Hippocampal formation (tissue), 2 donors: ENCODE results near the gene IMPG2.

Source experiments
- DNase-seq, 2 donors: peaks; one replicate each; lab custom pipeline; 2025; lab: John Stamatoyannopoulos, UW

The IMPG2 gene

DNA sequence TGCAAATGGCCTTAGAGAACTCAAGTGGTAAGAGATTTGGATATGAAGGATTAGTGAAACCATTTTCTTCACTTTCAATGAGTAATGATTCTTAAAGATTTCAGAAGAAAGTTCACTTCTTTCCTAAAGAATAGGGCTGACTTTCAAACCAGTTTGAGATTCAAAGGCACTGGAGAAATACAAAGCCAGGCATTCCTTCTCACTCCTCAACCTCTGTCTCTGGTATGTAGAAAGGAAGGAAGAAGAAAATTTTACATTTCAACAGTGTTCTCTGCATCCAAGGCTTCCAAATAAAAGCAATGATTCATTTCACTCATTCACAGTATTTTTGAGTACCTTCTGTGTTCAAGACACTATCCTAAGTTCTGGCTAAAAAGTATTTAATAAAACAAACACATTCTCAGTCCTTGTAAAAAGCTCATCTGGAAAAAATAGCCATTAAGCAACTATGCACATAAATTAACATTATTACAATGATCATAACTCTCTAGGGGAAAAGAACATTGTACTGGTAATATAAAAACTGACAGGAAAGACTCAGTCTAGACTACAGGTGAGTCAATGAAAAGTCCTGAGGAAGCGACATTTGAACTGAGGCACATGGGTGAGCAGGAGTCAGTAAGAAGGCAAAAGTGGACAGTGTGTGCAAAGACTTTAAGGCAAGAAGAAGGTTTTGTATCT is 79.5 kb downstream of the IMPG2 start:
- no peak for DNase-seq

- no peak for DNase-seq
Observed at GRCh38 chr3:101235048-101235447, 85.3 kb downstream of the IMPG2 start.

DNA sequence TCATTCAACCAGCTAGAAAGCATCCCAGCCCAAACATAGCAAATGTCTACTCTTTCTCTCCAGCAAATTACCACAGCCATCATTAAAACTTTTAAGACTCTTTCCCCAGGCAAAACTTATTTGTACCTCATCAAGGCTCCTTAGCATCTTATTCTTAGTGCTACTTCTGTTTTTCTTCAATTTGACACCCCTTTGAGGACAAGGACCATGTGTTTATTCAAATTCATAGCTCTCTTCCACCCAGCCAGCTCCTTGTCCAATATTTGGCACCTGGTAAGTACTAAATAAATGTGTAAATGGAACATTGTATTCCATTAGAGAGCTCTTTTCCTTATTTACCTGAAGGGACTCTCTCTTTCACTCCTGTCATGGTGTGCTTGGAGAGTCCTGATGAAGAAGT is 89.8 kb downstream of the IMPG2 start:
- no peak for DNase-seq

- DNase-seq = peak in 1 of 2 donors; percentile 2
Observed at GRCh38 chr3:101229681-101230080, 90.7 kb downstream of the IMPG2 start.

DNA sequence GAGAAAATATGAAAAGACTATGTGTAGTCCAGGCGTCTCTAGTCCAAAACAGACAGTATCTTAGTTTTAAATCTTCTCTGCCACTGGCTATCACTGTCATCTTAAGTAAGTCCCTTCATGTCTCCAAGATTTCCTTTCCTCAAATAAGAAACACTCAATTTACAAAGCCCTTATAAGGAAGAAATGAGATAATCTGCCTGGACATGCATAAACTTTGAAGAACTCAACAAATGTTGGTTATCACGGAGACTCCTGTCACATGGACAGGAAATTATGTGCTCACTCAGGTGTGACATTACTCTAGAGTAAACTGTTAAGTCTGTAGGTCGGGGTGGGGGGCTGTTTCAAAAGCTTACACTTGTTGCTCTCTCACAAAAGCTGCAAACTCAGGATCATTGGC is 91.9 kb downstream of the IMPG2 start:
- no peak for DNase-seq

GRCh38 chr3:101224739-101225138 is 95.6 kb downstream of the IMPG2 start:
- no peak for DNase-seq

DNA sequence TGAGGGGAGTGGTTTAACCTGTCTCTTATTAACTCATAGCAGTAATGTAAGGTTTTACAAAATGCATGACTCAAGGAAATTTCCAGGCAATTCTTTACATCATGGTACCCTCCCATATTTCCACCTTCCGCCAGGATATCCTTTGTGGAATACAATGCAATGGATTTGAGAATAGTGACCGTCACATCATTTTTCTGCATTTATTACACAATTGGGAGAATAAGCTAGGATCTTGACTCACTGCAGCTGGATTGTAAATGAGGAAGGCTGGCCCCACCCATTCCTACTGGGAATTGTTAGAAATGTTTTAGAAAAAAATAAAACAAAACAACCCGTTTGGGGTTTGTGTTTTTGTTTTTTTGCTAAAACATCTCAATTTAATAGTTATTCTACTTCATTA is 97.4 kb downstream of the IMPG2 start:
- DNase-seq = no peak

DNA sequence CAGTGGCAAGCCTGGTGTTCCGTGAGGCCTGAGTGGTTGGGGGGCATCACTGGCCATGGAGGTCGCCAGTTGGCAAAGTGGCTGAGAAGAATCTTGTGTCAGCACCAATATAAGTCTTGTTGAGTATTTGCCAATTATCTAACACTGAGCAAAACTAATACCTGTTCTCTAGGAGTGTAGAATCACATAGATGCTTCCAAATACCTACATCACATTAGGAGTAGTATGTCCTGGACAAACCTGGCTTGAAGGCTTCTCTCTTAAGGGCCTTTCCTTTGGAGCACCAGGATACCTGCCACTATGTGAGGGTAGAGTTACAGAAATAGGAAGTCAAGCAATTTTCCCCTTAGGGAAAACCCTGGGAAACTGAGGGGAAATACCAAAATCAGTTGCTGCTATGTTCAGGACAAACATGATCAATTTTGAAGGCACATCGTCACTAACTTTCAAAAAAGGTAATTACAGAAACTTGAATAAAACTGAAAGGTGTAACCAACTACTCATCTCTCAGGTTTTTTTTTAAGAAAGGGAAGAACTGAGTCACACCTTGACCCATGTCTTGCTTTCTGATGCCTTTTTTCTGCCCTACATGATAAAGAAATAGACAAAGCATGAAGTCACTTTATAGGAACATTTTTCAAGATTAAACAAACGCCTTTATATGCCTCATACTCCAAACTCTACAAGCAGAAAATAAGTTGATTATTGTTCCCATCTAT is 100.4 kb downstream of the IMPG2 start:
- DNase-seq = no peak

DNA sequence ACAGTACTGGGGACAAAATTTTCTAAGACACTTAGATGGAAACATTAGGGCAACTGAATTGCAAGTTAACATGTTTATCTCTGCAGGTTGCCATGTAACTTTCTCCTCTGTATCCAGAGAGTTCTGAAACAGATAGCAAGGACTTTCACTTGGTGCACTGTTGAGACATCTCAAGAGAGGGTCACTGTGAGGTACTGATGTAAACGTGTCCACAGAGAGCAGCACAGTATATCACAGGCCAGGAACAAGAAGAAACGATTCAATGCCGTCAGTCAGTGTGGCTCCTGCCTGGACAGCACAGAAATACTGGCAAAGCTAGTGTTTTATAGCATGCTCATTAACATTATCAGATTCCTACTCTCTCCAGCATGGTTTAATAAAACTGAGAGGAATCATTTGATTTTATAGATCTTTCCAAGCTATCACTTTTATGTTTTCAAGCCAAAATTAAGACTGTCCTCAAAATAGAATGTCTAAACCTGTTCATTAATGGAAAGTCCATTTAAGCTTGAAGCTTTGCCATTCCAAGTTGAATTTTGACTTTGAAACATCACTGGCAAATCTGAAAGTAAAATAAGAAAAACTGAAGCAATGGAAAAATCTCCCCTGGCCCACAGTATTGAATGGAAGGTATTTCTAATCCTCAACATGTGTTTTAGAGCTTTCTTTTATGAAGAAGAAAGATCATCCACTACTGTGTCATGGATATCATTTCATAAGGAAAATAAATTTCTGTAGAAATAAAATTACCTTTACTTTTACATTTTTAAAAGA is 102.7 kb downstream of the IMPG2 start:
- DNase-seq = no peak

- no peak for DNase-seq
Observed at GRCh38 chr3:101216710-101217465, 103.5 kb downstream of the IMPG2 start.

DNA sequence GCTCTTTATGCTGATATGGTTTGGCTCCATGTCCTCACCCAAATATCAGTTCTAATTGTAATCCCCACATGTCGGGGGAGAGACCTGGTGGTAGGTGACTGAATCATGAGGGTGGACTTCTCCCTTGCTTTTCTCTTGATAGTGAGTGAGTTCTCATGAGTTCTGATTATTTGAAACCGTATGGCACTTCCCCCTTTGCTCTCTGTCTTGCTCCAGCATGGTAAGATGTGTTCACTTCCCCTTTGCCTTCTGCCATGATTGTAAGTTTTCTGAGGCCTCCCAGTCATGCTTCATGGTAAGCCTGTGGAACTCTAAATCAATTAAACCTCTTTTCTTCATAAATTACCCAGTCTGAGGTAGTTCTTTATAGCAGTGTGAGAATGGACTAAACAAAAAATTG is 107.6 kb downstream of the IMPG2 start:
- no peak for DNase-seq

- peak in 1 of 2 donors; percentile 2 for DNase-seq
Observed at GRCh38 chr3:101204246-101204645, 116.1 kb downstream of the IMPG2 start.

- no peak for DNase-seq
Observed at GRCh38 chr3:101203411-101203810, 117.0 kb downstream of the IMPG2 start.

- no peak for DNase-seq
Observed at GRCh38 chr3:101202640-101203039, 117.7 kb downstream of the IMPG2 start.

GRCh38 chr3:101200461-101200860 is 119.9 kb downstream of the IMPG2 start:
- no peak for DNase-seq

DNA sequence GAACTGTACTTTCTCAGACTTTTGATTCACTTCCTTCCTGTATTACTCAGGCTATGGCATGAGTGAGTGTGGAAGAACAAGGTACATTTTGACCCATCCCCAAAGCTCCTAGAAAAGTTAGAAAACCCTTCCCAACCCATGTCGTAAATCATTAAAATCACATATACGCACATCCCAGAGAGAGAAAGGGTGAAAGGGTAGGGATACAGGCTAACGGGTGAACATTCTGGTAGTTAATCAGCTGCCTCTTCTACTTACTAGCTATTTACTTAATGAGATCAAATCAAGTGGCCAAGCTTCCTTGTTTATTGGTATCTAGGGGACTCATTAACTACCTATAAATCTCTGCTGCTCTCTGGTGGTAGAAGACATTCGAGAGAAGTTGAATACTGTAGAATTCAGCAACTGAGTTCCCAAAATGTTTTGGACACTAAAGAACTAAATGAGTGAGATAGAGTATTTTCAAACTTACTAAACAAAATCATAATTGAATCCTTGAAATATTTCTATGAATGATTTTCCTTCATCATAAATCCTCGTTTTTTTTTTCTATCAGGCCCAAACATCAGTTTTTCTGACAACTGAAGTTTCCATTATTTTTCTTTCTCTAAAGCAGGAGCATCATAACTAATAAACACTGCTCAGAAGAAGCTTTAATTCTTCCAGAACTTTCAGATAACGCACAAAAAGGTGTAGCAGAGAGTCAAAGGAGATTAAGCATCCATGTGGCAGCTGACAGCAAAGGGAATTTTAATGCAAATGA is 124.2 kb downstream of the IMPG2 start:
- DNase-seq = peak in 1 of 2 donors; percentile 63

GRCh38 chr3:101194392-101194791 is 126.0 kb downstream of the IMPG2 start:
- no peak for DNase-seq

- DNase-seq = no peak
Observed at GRCh38 chr3:101193957-101194356, 126.4 kb downstream of the IMPG2 start.

DNA sequence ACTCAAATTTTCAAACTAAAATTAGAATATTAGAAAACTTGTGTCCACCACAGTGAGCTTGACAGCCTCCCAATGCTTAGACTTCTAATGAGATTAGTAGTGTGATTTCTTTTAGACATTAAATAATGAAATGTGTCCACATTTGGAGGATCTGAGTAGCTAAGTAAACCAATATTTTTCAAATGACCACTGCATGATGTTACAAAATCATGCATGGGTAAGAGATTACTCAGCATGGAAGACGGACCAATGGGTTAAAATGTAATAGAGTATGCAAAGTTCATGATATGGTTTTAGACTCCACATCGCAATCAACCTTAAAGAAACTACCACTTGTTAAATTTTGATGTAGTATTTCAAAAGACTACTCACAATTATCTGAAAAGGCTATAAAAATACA is 130.6 kb downstream of the IMPG2 start:
- DNase-seq = no peak

DNA sequence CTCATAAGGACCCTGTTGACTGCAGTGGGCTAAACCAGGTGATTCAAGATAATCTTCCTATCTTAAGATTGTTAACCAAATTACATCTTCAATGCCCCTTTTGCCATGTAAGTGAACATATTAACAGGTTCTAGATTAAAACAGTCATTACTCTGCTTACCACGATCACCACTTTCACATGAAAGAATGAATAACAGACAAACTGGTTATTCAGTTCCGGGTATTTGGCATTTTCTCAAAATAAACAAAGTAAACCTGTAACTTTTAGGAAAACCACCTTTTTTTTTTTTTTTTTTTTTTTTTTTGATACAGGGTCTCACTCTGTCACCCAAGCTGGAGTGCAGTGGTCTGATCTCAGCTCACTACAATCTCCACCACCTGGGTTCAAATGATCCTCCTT is 131.2 kb downstream of the IMPG2 start:
- DNase-seq = no peak

- DNase-seq = no peak
Observed at GRCh38 chr3:101185341-101185740, 135.0 kb downstream of the IMPG2 start.
